ENCODE measurements around the gene ZNF735. TPM values are rescaled to one million over a fixed set of nuclear protein-coding genes. Genes with fewer than 3 reads are reported as not detected.

The ZNF735 gene
- total RNA-seq, 4 donors from 2014 or later = not detected

Other genes starting within 250 kb of the ZNF735 start
- gene ZNF722, start 208.4 kb upstream of the ZNF735 start, total RNA-seq = not detected
- gene ZNF727, start 161.8 kb upstream of the ZNF735 start, total RNA-seq = 10 to 100 TPM in 3 of 4 donors, 1 to 10 TPM in 1; 2.3 to 13.4 (median 12.0) TPM
- gene ZNF679, start 21.3 kb downstream of the ZNF735 start, total RNA-seq = not detected
- 10 to 100 TPM; 14.4 to 38.2 (median 25.8) TPM for gene ZNF736, start 106.8 kb downstream of the ZNF735 start, total RNA-seq

Measured in thyroid gland (tissue), 4 donors.